DND-41 (cell line): ENCODE measurements around the gene FHIT.
A peak's percentile ranks its signal among the peaks of the same experiment; 100 is the strongest.

Experiments used
- ATAC-seq: fragments of 200-7000 bp; cut with Tn5 transposase; 3 replicates; pipeline ENCODE4 v1.9.1; 2021; ENCODE audit warnings: low read depth; ENCODE audit not compliant: insufficient read depth
- DNase-seq: peaks from one replicate; pipeline ENCODE4 v3.0.0-alpha.2; 2020
- H2AFZ ChIP-seq: 2 replicates; pipeline ENCODE4 v1.6.0; 2012; ENCODE audit warnings: low read depth, low read length
- H3K27ac ChIP-seq: 2 replicates; pipeline ENCODE4 v1.5.1; 2012; ENCODE audit warnings: low read length, inconsistent platforms
- H3K27me3 ChIP-seq: fragments of 200-600 bp; sonication (generic); 2 replicates; pipeline ENCODE4 v1.6.0; 2012; ENCODE audit warnings: low read length, mild to moderate bottlenecking, inconsistent platforms; ENCODE audit not compliant: insufficient read depth, poor library complexity
- H3K36me3 ChIP-seq: 2 replicates; pipeline ENCODE4 v1.5.1; 2012; ENCODE audit warnings: low read length, inconsistent platforms; ENCODE audit not compliant: insufficient read depth
- H3K4me1 ChIP-seq: 2 replicates; pipeline ENCODE4 v1.5.1; 2012; ENCODE audit warnings: mild to moderate bottlenecking, low read length; ENCODE audit not compliant: insufficient read depth
- H3K4me2 ChIP-seq: 2 replicates; pipeline ENCODE4 v1.6.0; 2012; ENCODE audit warnings: mild to moderate bottlenecking, moderate library complexity, low read length, inconsistent platforms; ENCODE audit not compliant: insufficient read depth
- H3K4me3 ChIP-seq, 2 experiments: fragments of 200-600 bp in 1 of 2; shearing (Covaris generic) in 1 of 2; 2 replicates each; pipeline ENCODE4 v1.5.1; 2012 to 2016; ENCODE audit warnings: inconsistent platforms in 2 of 2, low read length in 2 of 2, mild to moderate bottlenecking in 2 of 2, low read depth in 1 of 2, moderate library complexity in 1 of 2
- H3K79me2 ChIP-seq: 2 replicates; pipeline ENCODE4 v1.6.0; 2012; ENCODE audit warnings: low read length, inconsistent platforms; ENCODE audit not compliant: insufficient read depth
- H3K9ac ChIP-seq: 2 replicates; pipeline ENCODE4 v1.6.0; 2012; ENCODE audit warnings: low read depth, mild to moderate bottlenecking, inconsistent platforms, low read length, moderate library complexity
- H3K9me3 ChIP-seq: 2 replicates; pipeline ENCODE4 v1.5.1; 2012; ENCODE audit warnings: low read length, moderate library complexity, mild to moderate bottlenecking, inconsistent platforms; ENCODE audit not compliant: insufficient read depth, severe bottlenecking
- H4K20me1 ChIP-seq: 2 replicates; pipeline ENCODE4 v1.6.0; 2012; ENCODE audit warnings: low read length; ENCODE audit not compliant: insufficient read depth
- CTCF ChIP-seq: IDR thresholded peaks from 2 replicates; pipeline ENCODE4 v1.5.1; 2012; ENCODE audit warnings: borderline replicate concordance, low read length, moderate library complexity, mild to moderate bottlenecking; ENCODE audit not compliant: poor library complexity, severe bottlenecking; ENCODE audit errors: extremely low read depth
- EZH2 ChIP-seq: IDR thresholded peaks from 3 replicates; pipeline ENCODE4 v1.6.1; 2012; ENCODE audit warnings: borderline replicate concordance, low read depth, mild to moderate bottlenecking, moderate library complexity, low read length, inconsistent platforms; ENCODE audit not compliant: severe bottlenecking

The FHIT gene

GRCh38 chr3:60065227-60065868, 1185.9 kb downstream of the FHIT start:
- DNase-seq (no peak), ATAC-seq (peak; percentile 32)
- Histone ChIP-seq H3K27ac (peak overlapping the region; percentile 91), H3K4me2 (peak overlapping the region; percentile 41), H2AFZ (peak overlapping the region; percentile 61), H4K20me1 (no peaks in the 10 kb centered on the region), H3K9ac (peak overlapping the region; percentile 21), H3K9me3 (no peaks in the 10 kb centered on the region), H3K4me1 (peaks cover 87% of the 10 kb centered on the region), H3K4me3 (no peak overlapping the region), H3K79me2 (peaks cover 96% of the 10 kb centered on the region), H3K36me3 (peaks cover 11% of the 10 kb centered on the region), H3K27me3 (no peaks in the 10 kb centered on the region)
- TF ChIP-seq CTCF, result no peak

GRCh38 chr3:60064210-60065178, 1186.8 kb downstream of the FHIT start:
- TF ChIP-seq CTCF (no peak), EZH2 (no peak)
- peak; percentile 48 for DNase-seq
- no peak overlapping the region for H3K4me3 ChIP-seq
- peak overlapping the region; percentile 41 for H3K4me2 ChIP-seq
- no peak overlapping the region for H2AFZ ChIP-seq
- H3K27ac ChIP-seq, result peak overlapping the region; percentile 91
- H3K36me3 ChIP-seq, result peaks cover 9% of the 10 kb centered on the region
- peak; percentile 84 for ATAC-seq
- H3K79me2 ChIP-seq, result peaks cover 96% of the 10 kb centered on the region
- H4K20me1 ChIP-seq, result no peaks in the 10 kb centered on the region
- no peaks in the 10 kb centered on the region for H3K9me3 ChIP-seq
- H3K9ac ChIP-seq, result peak overlapping the region; percentile 21
- no peaks in the 10 kb centered on the region for H3K27me3 ChIP-seq
- H3K4me1 ChIP-seq, result peaks cover 89% of the 10 kb centered on the region

GRCh38 chr3:60056404-60056803, 1194.8 kb downstream of the FHIT start:
- Histone ChIP-seq H3K9ac (peak overlapping the region; percentile 47), H3K36me3 (peaks cover 21% of the 10 kb centered on the region), H3K4me3 (peak overlapping the region in 1 of 2 experiments; percentile 38; a peak in 2 of 4 replicates), H3K79me2 (peaks cover 94% of the 10 kb centered on the region), H3K4me1 (peaks cover 98% of the 10 kb centered on the region), H2AFZ (no peak overlapping the region), H3K27me3 (no peaks in the 10 kb centered on the region), H3K4me2 (peak overlapping the region; percentile 53), H4K20me1 (no peaks in the 10 kb centered on the region), H3K9me3 (no peaks in the 10 kb centered on the region), H3K27ac (peak overlapping the region; percentile 90)
- peak; percentile 82 for DNase-seq
- peak; percentile 82 for ATAC-seq
- TF ChIP-seq CTCF (no peak), EZH2 (no peak)
